OCI-LY7 (cell line): ENCODE measurements around the gene SH2D3C.

Experiments
- CTCF ChIP-seq: fragments of 200-600 bp; sonication (generic); conservative IDR thresholded peaks from 2 replicates; pipeline ENCODE4 v1.5.1; 2014; ENCODE audit warnings: mild to moderate bottlenecking, antibody characterized with exemption, low read length, moderate library complexity, mixed read lengths
- EZH2phosphoT487 ChIP-seq: fragments of 200-600 bp; sonication (generic); IDR thresholded peaks from 2 replicates; pipeline ENCODE4 v1.6.1; 2018; ENCODE audit warnings: low read depth, borderline replicate concordance, mild to moderate bottlenecking, mixed run types, antibody characterized with exemption, low read length, moderate library complexity, mixed read lengths

- no peak for TF ChIP-seq CTCF
- TF ChIP-seq EZH2phosphoT487: no peak
Observed at GRCh38 chr9:127776924-127777289, 1.6 kb downstream of the SH2D3C start.
